Effector CD4-positive, alpha-beta T cell (primary cell): ENCODE measurements around the gene PRKAR1A.
"Not testable (repeated sequence)": the region's sequence is repeated elsewhere in the genome, so short reads cannot be mapped to it uniquely, and the experiment has no call there.

ENCODE experiments used
- DNase-seq: peaks from one replicate; pipeline ENCODE4 v3.0.0-alpha.2; 2020
- total RNA-seq: gene quantifications from one replicate; lab custom pipeline; 2026; lab: John Stamatoyannopoulos, UW

The PRKAR1A gene
- total RNA-seq, result 152 reads per million, percentile 89 among the genes with 10 or more reads in this experiment

DNA sequence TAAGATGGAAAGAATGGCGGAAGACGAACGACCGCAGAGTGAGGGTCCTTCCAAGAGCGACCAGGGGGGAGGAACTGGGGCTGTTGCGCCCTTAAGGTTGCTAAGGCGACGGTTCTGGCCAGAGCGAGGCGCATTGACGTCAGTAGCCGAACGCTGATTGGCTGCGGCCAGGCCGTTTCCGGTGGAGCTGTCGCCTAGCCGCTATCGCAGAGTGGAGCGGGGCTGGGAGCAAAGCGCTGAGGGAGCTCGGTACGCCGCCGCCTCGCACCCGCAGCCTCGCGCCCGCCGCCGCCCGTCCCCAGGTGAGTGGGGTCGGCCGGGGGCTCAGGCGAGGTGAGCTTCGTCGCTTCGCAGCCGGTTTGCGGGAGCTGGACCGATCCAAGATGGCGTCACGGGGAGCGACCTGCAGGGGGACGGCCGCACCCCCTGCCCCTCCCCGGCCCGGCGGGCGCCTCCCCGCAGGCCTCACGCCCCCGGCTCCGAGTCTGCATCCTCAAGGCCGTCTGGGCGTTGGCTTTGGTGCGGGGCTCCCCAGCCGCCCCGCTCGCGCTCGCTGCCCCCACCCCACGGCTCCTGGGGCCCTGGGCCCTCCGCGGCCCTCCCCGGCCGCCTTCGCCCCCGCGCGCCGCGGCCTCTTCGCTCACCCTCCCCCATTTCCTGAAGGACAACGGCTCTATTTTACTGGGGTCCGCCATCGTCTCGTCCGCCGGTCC is at the start of gene PRKAR1A:
Gene PRKAR1A (plus strand): TSS at position 184 of the 713 bp plus-strand sequence. CDS start 2,970 bp downstream, outside the sequence.
- DNase-seq, result peak; percentile 93

GRCh38 chr17:68463211-68464019 is 48.8 kb upstream of the PRKAR1A start:
- no peak for DNase-seq

- DNase-seq, result no peak
Observed at GRCh38 chr17:68468334-68468733, 43.9 kb upstream of the PRKAR1A start.

DNA sequence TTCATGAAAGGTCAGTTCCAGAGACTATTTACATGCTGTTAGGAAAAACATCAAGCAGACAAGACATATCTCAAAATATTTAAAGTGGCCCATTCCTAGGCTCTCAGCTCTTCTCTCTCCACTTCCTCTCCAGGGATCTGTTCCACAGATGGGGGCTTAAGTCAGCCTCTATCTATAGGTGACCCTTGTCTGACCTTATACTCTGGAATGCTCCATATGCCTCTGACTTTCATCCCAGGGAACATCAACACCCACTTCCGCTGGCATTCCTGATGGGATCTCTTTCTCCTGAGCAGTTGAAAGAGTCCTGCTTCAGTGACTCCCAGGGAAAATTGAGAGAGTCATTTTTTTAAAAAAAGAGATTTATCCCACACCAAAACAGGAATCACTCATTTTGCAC is 43.4 kb upstream of the PRKAR1A start:
- DNase-seq, result no peak

DNA sequence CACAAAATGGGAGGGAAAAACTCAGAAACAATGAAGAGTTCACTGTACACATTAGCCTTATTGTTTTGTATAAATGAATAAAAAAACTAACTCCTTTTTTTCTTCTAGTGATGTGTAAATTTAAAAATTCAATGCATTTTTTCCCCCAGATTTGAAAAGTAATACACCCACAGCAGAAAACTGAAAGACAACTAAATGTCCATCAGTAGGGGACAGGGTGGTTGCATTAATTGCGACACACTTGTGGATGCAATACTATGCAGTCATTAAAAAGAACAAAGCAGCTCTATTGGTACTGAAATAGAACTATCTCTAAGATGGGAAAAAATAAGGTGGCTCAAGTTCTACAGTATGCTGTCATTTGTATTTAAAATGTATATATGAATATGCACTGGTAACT is 41.3 kb upstream of the PRKAR1A start:
- DNase-seq, result no peak

DNA sequence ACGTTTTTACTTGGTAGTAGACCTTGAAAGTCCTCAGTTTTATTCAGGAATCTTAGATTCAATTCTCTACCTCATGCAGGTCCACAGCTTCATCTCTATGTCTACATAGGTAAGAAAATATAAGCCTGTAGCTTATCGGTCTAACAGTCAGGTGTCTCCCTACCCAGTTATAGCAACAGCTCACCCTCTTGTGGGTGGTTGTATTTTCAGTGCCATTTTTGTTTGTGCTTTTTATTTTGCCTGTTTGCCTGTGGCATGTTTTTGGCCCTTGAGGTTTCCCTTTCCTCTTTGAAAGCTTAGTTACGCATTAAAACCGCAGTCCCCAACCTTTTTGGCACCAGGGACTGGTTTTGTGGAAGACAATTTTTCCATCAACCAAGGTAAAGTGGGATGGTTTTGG is 31.3 kb upstream of the PRKAR1A start:
- no peak for DNase-seq

DNA sequence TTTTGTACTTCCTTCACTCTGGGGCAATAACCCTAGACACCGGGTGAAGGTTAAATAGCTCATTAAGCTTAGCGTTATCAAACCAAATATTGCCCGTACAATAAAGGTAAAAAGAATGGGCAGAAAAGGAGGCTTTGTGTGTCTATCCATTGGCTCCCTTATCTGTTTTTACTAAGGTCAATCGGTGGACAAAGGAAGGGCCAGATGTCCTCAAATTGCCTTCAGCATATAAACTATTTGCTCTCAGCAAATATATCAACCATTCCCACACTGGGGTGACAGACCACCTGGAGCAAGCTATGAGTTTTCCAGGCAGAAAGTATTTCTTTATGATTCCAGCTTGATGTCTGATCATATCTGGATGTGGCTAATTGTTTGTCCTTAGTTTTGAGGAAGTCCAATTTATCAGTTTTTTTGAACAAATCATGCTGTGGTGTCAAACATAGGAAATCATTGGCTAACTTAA is 29.6 kb upstream of the PRKAR1A start:
- DNase-seq, result no peak

DNA sequence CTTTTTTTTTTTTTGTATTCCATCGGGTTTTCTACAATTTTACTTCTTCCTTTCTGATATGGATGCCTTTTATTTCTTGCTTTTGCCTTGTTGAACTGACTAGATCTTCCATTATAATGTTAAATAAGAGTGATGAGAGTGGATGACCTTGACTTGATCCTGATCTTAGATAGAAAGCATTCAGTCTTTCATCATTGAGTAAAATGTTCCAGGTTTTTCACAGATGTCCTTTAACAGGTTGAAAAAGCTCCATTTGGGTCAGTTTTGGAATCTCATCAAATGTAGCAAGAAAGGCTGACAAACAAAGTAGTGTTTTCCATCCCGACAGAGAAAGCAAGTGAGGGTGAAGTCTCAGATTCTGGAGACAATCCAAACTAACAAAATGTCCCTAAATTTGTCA is 27.8 kb upstream of the PRKAR1A start:
- DNase-seq, result no peak

DNA sequence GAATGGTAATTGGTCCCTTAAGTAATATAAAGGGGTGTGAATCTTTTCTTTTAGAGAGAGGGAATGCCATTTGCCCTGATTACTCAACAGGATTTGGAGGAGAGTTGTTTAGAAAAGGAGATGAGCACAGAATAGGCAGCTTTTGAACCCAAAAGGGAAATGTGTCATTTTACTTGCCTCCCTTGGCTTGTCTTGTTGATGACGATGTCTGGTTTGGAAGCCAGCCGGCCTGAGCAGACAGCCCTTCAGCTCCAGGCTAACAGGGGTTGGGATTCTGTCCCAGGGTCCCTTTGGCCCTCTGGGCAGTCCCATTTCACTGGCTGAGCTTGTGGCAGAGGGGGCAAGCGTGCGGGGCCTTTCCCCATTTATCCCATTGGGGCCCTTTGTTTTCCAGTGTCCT is 22.3 kb upstream of the PRKAR1A start:
- DNase-seq, result no peak

GRCh38 chr17:68491381-68492231 is 20.6 kb upstream of the PRKAR1A start:
- DNase-seq, result no peak

DNA sequence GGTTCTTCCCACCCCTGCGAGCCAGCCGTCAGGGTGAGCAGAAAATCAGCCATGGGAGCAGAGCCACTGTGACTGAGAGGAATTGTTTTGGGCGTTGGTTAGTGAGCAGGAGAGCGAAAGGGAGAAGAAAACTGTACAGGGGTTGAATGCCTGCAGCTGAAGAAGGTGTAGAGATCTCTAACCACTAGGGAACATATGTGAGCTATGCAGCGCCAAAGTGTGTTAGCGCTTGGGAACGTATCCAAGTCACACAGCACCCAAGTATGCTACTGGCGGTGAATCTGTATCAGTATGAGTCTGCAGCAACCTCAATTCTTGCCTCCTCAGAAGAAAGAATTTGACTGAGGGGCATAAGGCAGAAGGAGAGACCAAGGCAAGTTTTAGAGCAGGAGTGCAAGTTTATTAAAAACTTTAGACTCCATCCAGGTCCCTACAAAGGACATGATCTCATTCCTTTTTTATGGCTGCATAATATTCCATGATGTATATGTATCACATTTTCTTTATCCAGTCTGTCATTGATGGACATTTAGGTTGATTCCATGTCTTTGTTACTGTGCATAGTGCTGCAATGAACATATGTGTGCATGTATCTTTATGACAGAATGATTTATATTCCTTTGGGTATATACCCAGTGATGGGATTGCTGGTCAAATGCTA is 19.7 kb upstream of the PRKAR1A start:
- not testable (repeated sequence) for DNase-seq

- no peak for DNase-seq
Observed at GRCh38 chr17:68495081-68495480, 17.1 kb upstream of the PRKAR1A start.

- no peak for DNase-seq
Observed at GRCh38 chr17:68497885-68498319, 14.3 kb upstream of the PRKAR1A start.

DNA sequence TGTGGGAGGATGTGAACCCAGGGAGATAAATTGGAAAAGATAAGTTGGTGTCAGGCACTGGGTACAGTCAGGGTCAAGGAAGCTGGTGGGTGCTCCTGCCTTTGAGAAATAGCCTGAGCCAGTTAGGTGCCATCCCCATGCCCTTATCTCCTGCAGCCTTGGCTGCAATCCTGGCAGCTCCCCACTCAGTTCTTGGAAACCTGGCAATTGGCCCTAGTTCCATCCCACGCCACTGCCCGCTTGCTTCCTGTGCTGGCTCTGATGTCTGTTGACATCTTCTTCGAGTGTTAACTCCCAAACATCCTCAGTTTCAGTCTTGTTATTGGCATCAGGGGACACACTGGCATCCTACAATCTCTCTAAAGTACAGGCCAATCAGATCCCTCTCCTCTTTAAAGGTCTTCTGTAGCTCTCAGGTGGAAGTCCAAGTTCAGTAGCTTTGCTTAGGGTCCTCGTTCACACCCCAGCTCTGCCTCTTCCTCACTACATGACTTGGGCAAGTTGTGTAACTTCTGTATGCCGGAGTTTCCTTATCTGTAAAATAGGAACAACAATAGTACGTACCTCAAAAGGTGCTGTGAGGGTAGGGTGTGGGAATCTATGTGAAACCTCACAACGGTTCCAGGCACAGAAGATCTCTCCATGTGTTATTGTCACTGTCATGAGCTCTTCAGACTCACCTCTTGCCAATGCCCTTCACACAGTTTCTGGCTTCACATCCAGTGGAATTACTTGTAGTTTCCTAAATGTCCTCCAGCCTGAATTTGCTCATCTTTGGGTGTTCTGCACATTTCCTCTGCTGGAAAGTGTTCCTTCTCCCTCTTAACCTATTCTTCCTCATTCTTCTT is 13.5 kb upstream of the PRKAR1A start:
- no peak for DNase-seq

DNA sequence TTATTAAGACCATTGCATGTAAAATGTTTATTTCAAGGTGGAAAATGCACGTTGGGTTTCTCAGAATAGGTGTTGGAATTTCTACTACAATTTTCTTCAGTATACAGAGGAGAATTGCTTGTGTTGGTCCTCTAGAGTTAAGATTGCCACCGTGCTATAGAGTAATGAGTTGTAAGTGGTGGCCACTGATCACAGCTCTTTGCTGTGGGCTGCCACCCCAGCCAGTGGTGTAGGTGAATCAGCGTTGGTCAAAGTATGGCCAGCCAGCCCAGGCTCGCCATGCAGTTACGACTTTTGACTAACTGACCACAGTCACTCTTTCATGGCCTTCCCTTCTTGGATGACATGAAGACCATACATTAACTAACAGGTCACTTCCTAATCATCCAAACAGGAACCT is 12.6 kb upstream of the PRKAR1A start:
- DNase-seq, result no peak

DNA sequence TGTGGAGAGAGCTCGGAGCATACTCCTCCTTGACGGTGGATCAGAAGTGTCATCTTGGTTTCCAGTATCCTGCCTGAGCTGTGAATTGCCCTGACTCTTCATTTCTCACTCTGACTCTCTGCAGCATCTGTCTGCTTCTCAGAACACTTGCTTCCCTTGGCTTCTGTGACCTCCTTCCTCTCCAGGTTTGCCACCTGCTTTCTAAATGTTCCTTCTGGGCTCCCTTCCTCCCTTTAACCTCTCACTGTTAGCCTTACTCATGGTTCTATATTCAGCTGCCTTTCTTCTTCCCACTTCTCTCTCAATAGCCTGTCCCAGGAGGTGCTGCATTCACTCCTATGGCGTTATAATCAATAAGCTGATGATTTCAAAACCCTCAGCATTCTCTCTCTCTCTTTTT is 11.2 kb upstream of the PRKAR1A start:
- DNase-seq, result no peak

DNA sequence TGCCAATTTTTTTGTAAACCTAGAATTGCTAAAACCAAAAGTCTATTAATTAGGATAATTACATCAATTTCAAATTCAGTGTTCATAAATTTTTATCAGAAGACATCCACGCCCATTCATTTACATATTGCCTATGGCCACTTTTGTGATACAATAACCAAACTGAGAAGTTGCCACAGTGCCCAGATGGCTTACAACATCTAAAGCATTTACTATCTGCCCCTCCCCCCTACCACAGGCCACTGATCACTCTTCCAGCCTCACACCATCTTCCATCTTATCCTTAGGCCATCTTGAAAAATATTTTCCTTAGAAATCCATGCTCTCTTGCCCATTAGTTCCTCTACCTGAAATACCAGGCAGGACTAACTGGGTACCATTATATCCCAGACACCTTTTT is 6.3 kb upstream of the PRKAR1A start:
- no peak for DNase-seq

DNA sequence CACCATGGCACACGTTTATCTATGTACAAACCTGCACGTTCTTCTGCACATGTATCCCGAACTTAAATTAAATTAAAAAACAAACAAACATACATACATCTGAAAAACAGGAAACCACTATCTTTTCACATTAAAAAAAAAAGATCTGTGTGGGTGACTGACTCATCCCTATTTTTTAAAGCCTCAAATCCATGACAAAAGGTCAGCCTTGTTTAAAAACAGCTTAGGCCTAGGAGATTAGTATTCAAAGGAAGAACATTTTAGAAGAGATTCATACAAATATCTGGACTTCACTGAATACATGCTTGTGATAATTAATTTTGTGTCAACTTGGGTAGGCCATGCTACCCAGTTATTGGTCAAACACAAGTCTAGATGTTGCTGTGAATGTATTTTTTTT is 4.7 kb upstream of the PRKAR1A start:
- no peak for DNase-seq

GRCh38 chr17:68509141-68510057 is 2.8 kb upstream of the PRKAR1A start:
- no peak for DNase-seq

DNA sequence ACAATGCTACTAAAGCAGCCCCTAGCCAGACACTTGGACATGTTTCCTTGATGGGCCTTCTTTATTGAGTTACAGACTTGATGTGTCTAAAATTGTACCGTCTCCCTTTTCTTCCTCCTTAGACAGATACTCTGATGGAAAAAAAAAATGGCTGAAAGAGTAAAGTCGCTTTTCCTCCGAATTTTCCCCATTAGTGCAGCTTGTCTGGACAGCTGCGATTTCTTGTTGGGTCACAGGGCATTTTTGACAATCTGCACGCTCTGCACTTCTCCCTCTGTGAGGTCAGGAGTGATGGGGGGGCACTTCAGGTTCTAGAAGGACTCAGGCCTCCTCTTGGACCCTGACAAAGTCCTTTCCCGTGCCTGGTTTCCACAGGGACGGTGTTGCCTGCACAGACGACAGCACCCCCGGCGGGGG is 968 bp upstream of the PRKAR1A start:
- peak; percentile 7 for DNase-seq
